IMR-90 (cell line): Measurements from ENCODE around the gene MOB3A. TPM values are rescaled to one million over a fixed set of nuclear protein-coding genes. Genes with fewer than 3 reads are reported as not detected.

Experiments used
- ATAC-seq: fragments of 200-7000 bp; cut with Tn5 transposase; 2 replicates; pipeline ENCODE4 v1.9.1; 2020; ENCODE audit warnings: low read depth, mild to moderate bottlenecking, moderate library complexity
- Bru-seq: library from RNA; stranded (reverse); fragments of 400-500 nt; gene quantifications from one replicate; lab custom pipeline; 2021; lab: Mats Ljungman, UMichigan
- BruChase-seq, 2 experiments: library from RNA; stranded (reverse); fragments of 400-500 nt; gene quantifications; one replicate each; lab custom pipeline; 2021; lab: Mats Ljungman, UMichigan
- BruUV-seq: library from RNA; stranded (reverse); fragments of 400-500 nt; replicated peaks from 2 replicates; lab custom pipeline; 2021; lab: Mats Ljungman, UMichigan
- CTCF ChIA-PET: fragments of 300-600 bp; formaldehyde crosslinking; extraction: SDS; loops from one replicate; lab custom pipeline; 2021; ENCODE audit warnings: antibody characterized with exemption; lab: Yijun Ruan, JAX
- POLR2A ChIA-PET: fragments of 300-600 bp; sonication (Branson Sonifier 250); formaldehyde crosslinking; loops from one replicate; lab custom pipeline; 2022; ENCODE audit warnings: antibody characterized with exemption; ENCODE audit not compliant: unreplicated experiment; lab: Charles Lee
- DNase-seq: peaks from one replicate; pipeline ENCODE4 v3.0.0; 2013
- H2AFZ ChIP-seq: replicated peaks from 2 replicates; pipeline ENCODE3; 2013; ENCODE audit warnings: low read length, mild to moderate bottlenecking; ENCODE audit not compliant: poor library complexity
- H2AK5ac ChIP-seq: 2 replicates; pipeline ENCODE4 v1.6.1; 2013; ENCODE audit warnings: low read depth, low read length, inconsistent platforms
- H2AK9ac ChIP-seq: replicated peaks from 2 replicates; pipeline ENCODE3; 2013; ENCODE audit warnings: mild to moderate bottlenecking, low read depth, low read length, moderate library complexity; ENCODE audit not compliant: poor library complexity
- H2BK120ac ChIP-seq: 2 replicates; pipeline ENCODE4 v1.6.1; 2013; ENCODE audit warnings: low read depth, low read length, inconsistent platforms
- H2BK15ac ChIP-seq: 3 replicates; pipeline ENCODE4 v1.6.1; 2013; ENCODE audit warnings: low read depth, low read length, inconsistent platforms
- H2BK20ac ChIP-seq: 2 replicates; pipeline ENCODE4 v1.6.1; 2013; ENCODE audit warnings: low read depth, mild to moderate bottlenecking, inconsistent platforms, low read length, moderate library complexity
- H2BK5ac ChIP-seq: 2 replicates; pipeline ENCODE4 v1.6.1; 2013; ENCODE audit warnings: mild to moderate bottlenecking, low read depth, low read length, inconsistent platforms; ENCODE audit not compliant: poor library complexity, severe bottlenecking
- H3K14ac ChIP-seq: replicated peaks from 2 replicates; pipeline ENCODE4 v1.6.1; 2013; ENCODE audit warnings: low read depth, low read length, inconsistent platforms
- H3K18ac ChIP-seq: 2 replicates; pipeline ENCODE4 v1.6.1; 2013; ENCODE audit warnings: low read depth, low read length, control low read depth
- H3K23ac ChIP-seq: 2 replicates; pipeline ENCODE4 v1.6.1; 2013; ENCODE audit warnings: low read depth, low read length, inconsistent platforms
- H3K27ac ChIP-seq: 2 replicates; pipeline ENCODE4 v1.5.1; 2013; ENCODE audit warnings: mild to moderate bottlenecking, control low read depth, low read length; ENCODE audit not compliant: insufficient read depth
- H3K27me3 ChIP-seq: 2 replicates; pipeline ENCODE4 v1.6.1; 2013; ENCODE audit warnings: low read length; ENCODE audit not compliant: control insufficient read depth, insufficient read depth
- H3K36me3 ChIP-seq: 2 replicates; pipeline ENCODE4 v1.6.1; 2013; ENCODE audit warnings: low read length, mixed read lengths; ENCODE audit not compliant: control insufficient read depth, insufficient read depth
- H3K4ac ChIP-seq: 2 replicates; pipeline ENCODE4 v1.6.1; 2013; ENCODE audit warnings: low read depth, low read length, inconsistent platforms
- H3K4me1 ChIP-seq: 2 replicates; pipeline ENCODE4 v1.6.1; 2013; ENCODE audit warnings: low read length, mixed read lengths; ENCODE audit not compliant: control insufficient read depth, insufficient read depth
- H3K4me2 ChIP-seq: 2 replicates; pipeline ENCODE4 v1.6.1; 2013; ENCODE audit warnings: low read depth, mild to moderate bottlenecking, control low read depth, low read length, moderate library complexity
- H3K4me3 ChIP-seq: 2 replicates; pipeline ENCODE4 v1.5.1; 2013; ENCODE audit warnings: low read depth, mild to moderate bottlenecking, control low read depth, low read length, moderate library complexity; ENCODE audit not compliant: insufficient read depth
- H3K56ac ChIP-seq: 2 replicates; pipeline ENCODE4 v1.6.1; 2013; ENCODE audit warnings: low read length, inconsistent platforms; ENCODE audit not compliant: insufficient read depth; ENCODE audit errors: extremely low read depth
- H3K79me1 ChIP-seq, 2 experiments: 2 replicates each; pipeline ENCODE4 v1.6.1; 2013; ENCODE audit warnings: low read length in 2 of 2, inconsistent platforms in 1 of 2, low read depth in 1 of 2
- H3K9ac ChIP-seq: 2 replicates; pipeline ENCODE4 v1.6.1; 2013; ENCODE audit warnings: low read depth, low read length, control low read depth
- H3K9me1 ChIP-seq: 2 replicates; pipeline ENCODE4 v1.6.1; 2013; ENCODE audit warnings: low read length, inconsistent platforms; ENCODE audit not compliant: insufficient read depth
- H3K9me3 ChIP-seq: 2 replicates; pipeline ENCODE4 v1.6.1; 2013; ENCODE audit warnings: low read length; ENCODE audit not compliant: control insufficient read depth, insufficient read depth
- H4K20me1 ChIP-seq: 2 replicates; pipeline ENCODE4 v1.6.1; 2013; ENCODE audit warnings: low read length, inconsistent platforms; ENCODE audit not compliant: insufficient read depth
- H4K5ac ChIP-seq: 2 replicates; pipeline ENCODE4 v1.6.1; 2013; ENCODE audit warnings: mild to moderate bottlenecking, low read depth, low read length, control low read depth
- H4K8ac ChIP-seq, 2 experiments: 2 replicates each; pipeline ENCODE4 v1.6.1; 2013; ENCODE audit warnings: low read depth in 2 of 2, low read length in 2 of 2, control low read depth in 1 of 2, inconsistent platforms in 1 of 2
- H4K91ac ChIP-seq: 2 replicates; pipeline ENCODE4 v1.6.1; 2013; ENCODE audit warnings: low read depth, low read length, inconsistent platforms; ENCODE audit not compliant: insufficient read depth
- BHLHE40 ChIP-seq: fragments of 150-350 bp; IDR thresholded peaks from 2 replicates; pipeline ENCODE4 v1.6.1; 2016; ENCODE audit warnings: mild to moderate bottlenecking, low read depth, low read length
- CTCF ChIP-seq: conservative IDR thresholded peaks from 2 replicates; pipeline ENCODE4 v1.5.1; 2012; ENCODE audit warnings: mild to moderate bottlenecking, low read depth, low read length, improper control_type of control experiment
- MAZ ChIP-seq: IDR thresholded peaks from 2 replicates; pipeline ENCODE4 v1.6.1; 2012; ENCODE audit warnings: low read depth, mild to moderate bottlenecking, low read length, improper control_type of control experiment, moderate library complexity, borderline replicate concordance
- MXI1 ChIP-seq: IDR thresholded peaks from 2 replicates; pipeline ENCODE4 v1.6.1; 2012; ENCODE audit warnings: low read depth, mild to moderate bottlenecking, low read length, moderate library complexity, borderline replicate concordance
- NFE2L2 ChIP-seq: fragments of 150-350 bp; IDR thresholded peaks from 2 replicates; pipeline ENCODE4 v1.6.1; 2016; ENCODE audit warnings: low read depth, mild to moderate bottlenecking, low read length
- POLR2A ChIP-seq: IDR thresholded peaks from 2 replicates; pipeline ENCODE4 v1.6.1; 2012; ENCODE audit warnings: mild to moderate bottlenecking, low read depth, low read length
- SMC3 ChIP-seq: fragments of 150-350 bp; IDR thresholded peaks from 2 replicates; pipeline ENCODE4 v1.6.1; 2016; ENCODE audit warnings: low read depth, mild to moderate bottlenecking, antibody characterized with exemption, low read length, moderate library complexity
- WGBS, 2 experiments: methylation state at CpG; one replicate each; pipeline versions ENCODE4 v1.1.5 to v1.1.7; 2013; ENCODE audit warnings: missing lambda C conversion rate in 2 of 2; ENCODE audit not compliant: insufficient read length in 1 of 2; ENCODE audit errors: extremely low coverage in 2 of 2; 5-methylcytosine and 5-hydroxymethylcytosine counted together
- dilution Hi-C: fragments of 300-500 bp; cut with HindIII; formaldehyde crosslinking; loops from one replicate; pipeline ENCODE4 v1.14.3; 2018; ENCODE audit warnings: low sequenced_read_pairs; ENCODE audit not compliant: unreplicated experiment
- in situ Hi-C: fragments of 300-500 bp; cut with MboI; formaldehyde crosslinking; loops from 3 replicates; pipeline ENCODE4 v1.14.3; 2019; ENCODE audit warnings: low sequenced_read_pairs, inconsistent platforms, mixed read lengths
- intact Hi-C: fragments of 100-400 bp; cut with micrococcal nuclease; formaldehyde crosslinking; loops from 2 replicates; pipeline ENCODE4 v1.10.0; 2022
- long read RNA-seq: library from polyadenylated mRNA; unstranded; transcript quantifications from one replicate; pipeline ENCODE4 v2.0.0, GENCODE V29; 2021; ENCODE audit not compliant: unreplicated experiment
- polyA plus RNA-seq, 3 experiments: library from polyadenylated mRNA; depleted of rRNA; stranded (reverse); fragments of >200 nt; gene quantifications; 2 replicates each; pipeline ENCODE4 v1.2.3, GENCODE V29; 2012; ENCODE audit warnings: low replicate concordance in 1 of 3
- total RNA-seq: library from RNA; depleted of rRNA; stranded (reverse); fragments of >200 nt; gene quantifications from 2 replicates; pipeline ENCODE4 v1.2.3, GENCODE V29; 2012; rRNA removed

Gene MOB3A
- total RNA-seq: 8.9 and 9.3 TPM in 2 replicates
- polyA plus RNA-seq (2012; rRNA removed): 26.5 and 28.8 TPM in 2 replicates
- polyA plus RNA-seq (2012; cell fraction: cytosol; rRNA removed): 20.4 and 29.9 TPM in 2 replicates
- polyA plus RNA-seq (2012; cell fraction: nucleus; rRNA removed; ENCODE audit: low replicate concordance): 15.3 and 28.7 TPM in 2 replicates
- percentile 58 among the genes with signal in this experiment for Bru-seq, nascent RNA
- percentile 72 among the genes with signal in this experiment for BruChase-seq, experiment 1, labeled RNA remaining after a 6-hour chase
- BruChase-seq, experiment 2, labeled RNA remaining after a 2-hour chase: percentile 63 among the genes with signal in this experiment
- long read RNA-seq, transcript MOB3A-201 (5 exons, 3,391 nt): major isoform, 9 of 27 reads
- long read RNA-seq, partial matches to known transcripts: 2 of 27 reads
- long read RNA-seq, other reads (novel, unspliced or antisense): 14 of 27 reads

GRCh38 chr19:2096034-2096479 lies at the start of gene MOB3A:
MOB3A (minus strand) TSS chr19:2096326; CDS start chr19:2078560, 17,766 bp downstream.
- H3K9me3 ChIP-seq: no peaks in the 10 kb centered on the region
- DNase-seq (peak; percentile 89), ATAC-seq (peak; percentile 69)
- peaks cover 10 to 38% of the 10 kb centered on the region in 2 experiments for H3K79me1 ChIP-seq
- peaks cover 18% of the 10 kb centered on the region for H4K20me1 ChIP-seq
- TF ChIP-seq CTCF (peak; percentile 43), MAZ (no peak), BHLHE40 (peak; percentile 68), NFE2L2 (no peak), POLR2A (peak; percentile 66), MXI1 (peak; percentile 80), SMC3 (peak; percentile 12; the same call in 1 of the 2 replicates)
- POLR2A ChIA-PET: interaction anchor here (0.6 kb wide), 1 partner anchor 18 kb away, joined by 3 read pairs; no protein-coding TSS in a partner anchor
- H4K8ac ChIP-seq: peak within 1 kb of the TSS; percentile 91 to 92
- H3K4ac ChIP-seq: peak within 1 kb of the TSS; percentile 93
- H2BK120ac ChIP-seq: peak within 1 kb of the TSS; percentile 90; the same call in 1 of the 2 replicates
- 0% methylated on average over 30 of the region's 56 CpGs; no CpG with 5 or more reads in 1 of the 2 experiments for WGBS, 2 experiments
- no peak within 1 kb of the TSS for H2BK20ac ChIP-seq
- BruUV-seq: no TSS peak
- H2BK15ac ChIP-seq: peak within 1 kb of the TSS; percentile 82; the same call in 1 of the 3 replicates
- no peaks in the 10 kb centered on the region for H3K27me3 ChIP-seq
- peak within 1 kb of the TSS; percentile 86 for H2AK5ac ChIP-seq
- H2BK5ac ChIP-seq: peak within 1 kb of the TSS; percentile 96
- H3K4me2 ChIP-seq: peak within 1 kb of the TSS; percentile 95
- H4K91ac ChIP-seq: peak within 1 kb of the TSS; percentile 87
- peak within 1 kb of the TSS; percentile 58 for H3K9ac ChIP-seq
- peak within 1 kb of the TSS; percentile 99 for H2AFZ ChIP-seq
- H3K4me3 ChIP-seq: peak within 1 kb of the TSS; percentile 70
- H3K27ac ChIP-seq: peak within 1 kb of the TSS; percentile 89
- peaks cover 6% of the 10 kb centered on the region for H3K4me1 ChIP-seq
- peak within 1 kb of the TSS; percentile 86 for H3K14ac ChIP-seq
- 0 out of 2 replicates have a peak within 1 kb of the TSS, but pooled peaks have one; percentile 40 for H4K5ac ChIP-seq
- no peak within 1 kb of the TSS; the same call in 1 of the 2 replicates for H3K18ac ChIP-seq
- peaks cover 8% of the 10 kb centered on the region for H3K9me1 ChIP-seq
- CTCF ChIA-PET: no interaction called here
- intact Hi-C loops (loop anchor here (1.0 kb wide), 1 partner anchor 77 kb away; no protein-coding TSS in a partner anchor), in situ Hi-C loops (no loop called here), dilution Hi-C loops (no loop called here)
- H2AK9ac ChIP-seq: peak within 1 kb of the TSS; percentile 99
- H3K36me3 ChIP-seq: peaks cover 21% of the 10 kb centered on the region
- H3K23ac ChIP-seq: no peak within 1 kb of the TSS; the same call in none of the 2 replicates
- H3K56ac ChIP-seq: no peak within 1 kb of the TSS; the same call in 1 of the 2 replicates
